GM19467 (cell line): ENCODE measurements around the gene PIGL.

ENCODE experiments used
- ATAC-seq: cut with Tn5 transposase; IDR thresholded peaks from one replicate; pipeline ENCODE4 v1.9.1; 2021; ENCODE audit warnings: mild to moderate bottlenecking, moderate library complexity; ENCODE audit not compliant: unreplicated experiment

The PIGL gene

GRCh38 chr17:16352303-16352666, 135.3 kb downstream of the PIGL start:
- no peak for ATAC-seq

GRCh38 chr17:16352667-16353316, 135.8 kb downstream of the PIGL start:
- ATAC-seq, result peak; percentile 39

GRCh38 chr17:16353317-16354174, 136.5 kb downstream of the PIGL start, which contains the start of gene CENPV:
Gene CENPV (minus strand): TSS chr17:16353469. CDS start chr17:16353436, 33 bp downstream.
- peak; percentile 48 for ATAC-seq

- ATAC-seq, result no peak
Observed at GRCh38 chr17:16354585-16354984, 137.6 kb downstream of the PIGL start.

GRCh38 chr17:16358394-16358793, 141.4 kb downstream of the PIGL start:
- no peak for ATAC-seq

GRCh38 chr17:16361874-16362273, 144.9 kb downstream of the PIGL start:
- ATAC-seq, result no peak

GRCh38 chr17:16363749-16364536, 146.9 kb downstream of the PIGL start:
- no peak for ATAC-seq

GRCh38 chr17:16364625-16365024, 147.6 kb downstream of the PIGL start:
- ATAC-seq, result no peak

GRCh38 chr17:16371742-16372141, 154.7 kb downstream of the PIGL start:
- no peak for ATAC-seq

- ATAC-seq, result no peak
Observed at GRCh38 chr17:16374146-16374938, 157.3 kb downstream of the PIGL start.
